Cerebellar nuclear complex (tissue), 1 donor: ENCODE data around the gene GRIK3.

ENCODE experiments used
- DNase-seq, 2 experiments: peaks; one replicate each; lab custom pipeline; 2025; lab: John Stamatoyannopoulos, UW

The GRIK3 gene

GRCh38 chr1:36874271-36875060 lies 159.8 kb downstream of the GRIK3 start:
- no peak for DNase-seq

GRCh38 chr1:36872858-36873257 lies 161.5 kb downstream of the GRIK3 start:
- no peak for DNase-seq

DNA sequence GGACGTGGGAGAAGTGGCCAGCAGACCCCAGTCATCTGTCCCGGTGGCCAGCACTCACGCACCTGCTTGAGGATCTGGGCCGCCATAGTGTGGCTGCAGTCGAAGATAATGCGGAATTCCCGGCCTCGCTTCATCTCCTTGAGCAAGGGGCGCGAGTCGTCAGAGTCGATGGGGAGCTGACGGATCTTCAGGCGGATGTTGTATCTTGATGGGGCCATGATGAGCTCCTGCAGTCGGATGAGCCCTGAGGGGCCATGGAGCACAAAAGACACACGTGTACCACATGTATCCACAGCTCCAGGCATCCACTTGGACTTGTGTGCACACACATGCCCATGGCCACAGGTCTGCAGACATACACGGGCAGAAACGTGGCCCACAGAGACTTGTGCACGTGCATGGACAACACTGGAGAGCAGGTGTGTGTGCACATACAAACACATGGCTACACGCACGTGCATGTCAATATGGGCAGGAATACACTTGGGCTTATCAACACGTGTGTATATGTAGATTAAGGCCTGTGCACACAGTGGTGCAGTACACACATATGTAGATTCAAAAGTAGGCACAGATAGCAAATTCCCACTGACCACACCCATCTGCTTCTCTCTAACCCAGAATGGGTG lies 162.1 kb downstream of the GRIK3 start:
- no peak for DNase-seq

- peak in 1 of 2 experiments; percentile 66 for DNase-seq
Observed at GRCh38 chr1:36871146-36871971, 163.0 kb downstream of the GRIK3 start.

GRCh38 chr1:36869826-36870225 lies 164.5 kb downstream of the GRIK3 start:
- DNase-seq = no peak

GRCh38 chr1:36869054-36869453 lies 165.3 kb downstream of the GRIK3 start:
- no peak for DNase-seq

DNA sequence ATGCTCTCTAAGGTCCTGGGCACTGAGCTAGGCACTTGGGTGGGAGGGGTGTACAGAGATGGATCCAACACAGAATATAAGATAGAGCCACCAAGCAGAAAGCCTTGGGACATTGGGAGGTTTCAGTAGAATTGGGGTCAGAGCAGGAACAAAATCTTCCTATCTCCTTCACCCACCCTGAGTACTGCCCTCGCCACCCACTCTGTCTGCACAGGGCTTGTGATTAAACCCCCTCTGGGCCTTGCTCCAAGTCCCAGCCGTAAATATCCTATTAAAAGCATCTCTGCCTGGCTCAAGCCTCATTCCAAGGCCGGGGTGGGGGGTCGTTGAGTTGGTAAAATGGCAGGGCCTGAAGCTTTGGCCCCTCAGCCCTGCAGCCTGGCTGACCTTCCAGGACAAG lies 166.7 kb downstream of the GRIK3 start:
- DNase-seq = no peak

- DNase-seq = no peak
Observed at GRCh38 chr1:36866169-36866814, 168.0 kb downstream of the GRIK3 start.

DNA sequence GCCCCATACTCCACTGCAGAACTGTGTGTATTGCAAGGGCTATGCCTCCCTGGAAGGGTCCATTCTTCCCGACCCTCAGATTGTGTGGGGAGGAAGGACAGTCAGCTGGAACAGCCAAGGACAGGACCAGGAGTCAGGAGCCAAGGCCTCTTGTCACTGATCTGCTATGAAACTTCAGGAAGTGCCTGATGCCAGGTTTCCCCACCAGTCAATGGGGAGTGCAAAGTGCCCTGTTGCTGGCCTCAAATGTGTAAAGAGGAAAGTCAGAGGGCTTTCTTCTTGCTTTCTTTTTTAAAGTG lies 168.8 kb downstream of the GRIK3 start:
- DNase-seq = no peak

DNA sequence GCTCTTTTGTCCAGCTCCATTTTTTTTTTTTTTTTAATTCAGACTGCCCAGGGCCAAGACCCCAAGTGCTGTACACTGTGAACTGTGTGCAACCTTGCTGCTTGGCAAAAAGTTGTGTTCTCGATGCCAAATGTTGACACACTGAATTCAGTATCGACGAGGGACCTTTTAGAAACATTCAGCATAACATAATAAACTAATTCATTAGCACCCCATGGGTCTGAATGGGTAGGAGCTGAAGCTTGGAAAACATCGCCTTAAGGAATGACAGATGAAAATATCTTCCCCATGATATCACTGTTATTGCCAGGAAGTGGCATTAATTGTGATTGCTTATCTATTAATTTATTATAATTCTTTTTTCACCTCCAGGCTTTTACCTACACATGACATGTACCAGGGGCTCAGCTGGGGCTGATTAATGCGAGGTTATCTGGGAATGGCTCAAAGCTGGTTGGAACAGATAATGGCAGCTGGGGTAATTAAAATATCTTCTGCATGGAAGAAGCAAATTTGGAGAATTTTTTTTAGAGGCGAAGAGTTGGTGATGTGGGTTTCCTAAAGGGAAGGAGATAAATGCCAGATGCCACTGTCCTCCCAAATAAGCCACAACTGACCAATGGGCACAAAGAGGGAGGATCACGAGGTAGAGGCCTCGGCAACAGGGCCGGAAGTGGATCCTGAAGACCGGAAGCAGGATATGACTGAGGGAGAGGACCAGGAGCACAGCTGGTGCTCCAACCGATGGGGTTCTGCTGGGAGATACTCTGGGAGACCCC lies 169.3 kb downstream of the GRIK3 start:
- no peak for DNase-seq

- no peak for DNase-seq
Observed at GRCh38 chr1:36864182-36864822, 170.0 kb downstream of the GRIK3 start.

DNA sequence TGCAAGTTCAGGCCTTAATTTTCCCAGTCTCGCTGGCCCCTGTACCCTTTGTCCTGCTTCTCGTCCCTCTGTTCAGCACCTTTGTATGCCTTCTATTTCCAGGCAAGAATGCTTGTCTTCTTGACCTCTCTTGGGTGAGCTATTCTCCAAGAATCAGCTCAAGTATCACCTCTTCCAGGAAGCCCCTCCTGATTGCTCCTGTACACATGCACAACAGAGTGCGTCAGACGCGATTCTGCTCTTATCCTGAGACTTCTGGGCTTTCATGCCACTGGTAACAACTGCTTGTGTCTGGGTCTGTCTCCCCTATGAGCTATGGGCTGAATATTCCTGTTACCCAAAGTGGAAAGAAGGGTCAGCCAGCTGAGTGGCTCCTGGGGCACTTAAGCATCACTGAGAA lies 170.8 kb downstream of the GRIK3 start:
- DNase-seq = no peak

GRCh38 chr1:36863061-36863460 lies 171.3 kb downstream of the GRIK3 start:
- no peak for DNase-seq

DNA sequence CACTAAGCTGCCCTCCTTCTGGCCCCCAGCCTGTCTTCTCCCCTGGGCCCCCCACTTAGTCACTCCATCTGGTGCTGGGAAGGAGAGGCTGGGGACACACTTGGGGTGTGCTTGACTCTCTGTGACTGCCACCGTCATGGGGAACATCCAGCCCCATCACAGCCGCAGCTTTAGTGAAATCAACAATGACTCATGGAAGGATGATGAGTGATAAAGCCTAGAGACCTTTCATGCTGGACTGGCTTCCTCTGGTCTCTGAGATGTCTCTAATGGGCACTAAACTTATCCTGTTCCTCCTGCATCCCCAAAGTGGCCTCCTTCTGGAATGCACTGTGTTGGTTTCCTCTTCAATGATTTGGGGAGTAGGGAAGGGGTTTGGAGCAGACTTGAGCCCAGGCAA lies 172.9 kb downstream of the GRIK3 start:
- no peak for DNase-seq

GRCh38 chr1:36859926-36860325 lies 174.4 kb downstream of the GRIK3 start:
- no peak for DNase-seq

DNA sequence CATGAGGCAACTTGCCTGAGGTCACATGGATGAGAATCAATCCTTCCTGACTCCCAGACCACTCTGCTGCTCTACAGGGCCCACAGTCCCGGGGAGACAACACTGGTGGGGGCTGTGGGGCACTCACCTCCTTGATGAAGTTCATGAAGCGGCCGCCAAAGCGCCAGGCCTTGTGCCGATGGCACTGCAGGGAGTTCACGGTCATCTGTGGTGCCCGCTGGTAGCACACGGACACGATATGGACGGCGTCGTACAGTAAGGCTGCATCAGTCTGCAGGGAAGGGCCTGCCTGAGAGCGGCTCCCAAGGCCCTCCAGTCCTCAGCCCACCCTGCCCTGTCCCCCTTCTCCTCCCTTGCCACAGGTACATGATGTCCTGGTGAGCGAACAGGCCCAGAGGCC lies 175.3 kb downstream of the GRIK3 start:
- DNase-seq = no peak

GRCh38 chr1:36858553-36858952 lies 175.8 kb downstream of the GRIK3 start:
- no peak for DNase-seq

DNA sequence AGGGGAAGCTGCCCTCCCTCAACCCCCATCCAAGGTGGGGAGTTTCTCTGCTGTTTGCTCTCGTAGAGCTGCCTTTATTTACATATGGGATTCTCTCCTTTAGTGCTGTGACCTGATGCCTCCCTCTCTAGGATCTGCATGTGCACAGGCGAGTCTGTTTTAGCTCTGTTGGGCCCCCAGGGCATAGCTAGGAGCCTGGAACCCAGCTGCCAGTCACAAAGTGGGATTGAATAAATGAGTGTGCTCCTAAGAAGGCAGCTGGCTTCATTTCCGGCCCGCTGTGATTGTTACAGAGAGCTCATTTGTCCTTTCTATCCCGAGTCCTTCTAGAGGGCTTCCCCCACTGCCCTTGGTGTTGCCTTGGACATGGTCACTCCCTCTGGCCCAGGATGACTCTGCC lies 176.6 kb downstream of the GRIK3 start:
- no peak for DNase-seq

GRCh38 chr1:36855699-36856494 lies 178.4 kb downstream of the GRIK3 start:
- no peak for DNase-seq

DNA sequence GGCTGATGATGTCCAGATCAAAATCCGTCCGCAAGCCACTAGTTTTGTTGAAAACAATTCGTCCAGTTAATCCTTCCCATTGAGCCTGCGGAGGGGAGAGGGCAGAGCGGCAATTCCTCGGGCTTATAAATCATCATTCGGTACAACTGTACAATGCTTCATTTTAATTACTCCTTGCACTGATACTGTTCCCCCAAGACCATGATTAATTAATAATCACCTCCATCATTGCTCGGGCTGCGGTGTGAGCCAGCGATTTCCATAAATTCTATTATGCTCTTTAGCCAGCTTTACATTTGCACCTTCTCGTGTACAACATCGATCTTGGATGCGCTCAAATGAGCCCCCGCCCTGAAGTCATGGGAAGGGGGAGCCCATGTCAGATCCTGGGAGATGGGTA lies 180.7 kb downstream of the GRIK3 start:
- no peak for DNase-seq
